Measurements from ENCODE around the gene RHOH. TPM values are rescaled to one million over a fixed set of nuclear protein-coding genes. Genes with fewer than 3 reads are reported as not detected.

RHOH gene
- polyA plus RNA-seq, 1 donor (not counting 4 experiments of a cell fraction or from before 2014, with no cell fraction given), result 0.04 TPM

- no peak overlapping the region for H3K27ac ChIP-seq (ENCODE audit: control insufficient read depth, insufficient read depth, low read length)
- peaks cover 5% of the 10 kb centered on the region for H3K4me1 ChIP-seq (ENCODE audit: control insufficient read depth, extremely low read depth, insufficient read depth, low read length)
- FAIRE-seq (no peak), DNase-seq (ENCODE audit: low read depth, low spot score) (no peak)
- no peaks in the 10 kb centered on the region for H3K9me1 ChIP-seq (ENCODE audit: control insufficient read depth, extremely low read depth, insufficient read depth, low read length)
- H3K4me2 ChIP-seq (ENCODE audit: control insufficient read depth, extremely low read depth, insufficient read depth, low read depth, low read length), result no peak overlapping the region
- no peaks in the 10 kb centered on the region for H3K9me3 ChIP-seq (ENCODE audit: control insufficient read depth, low read depth, low read length)
- no peaks in the 10 kb centered on the region for H3K79me2 ChIP-seq (ENCODE audit: control insufficient read depth, insufficient read depth, low read length)
- H2AFZ ChIP-seq (ENCODE audit: control insufficient read depth, low read length), result no peak overlapping the region
- TF ChIP-seq CTCF (optimal IDR thresholded peaks at IDR 0.05 in 1 of 3, IDR thresholded peaks at IDR 0.05 in 1 of 3, conservative IDR thresholded peaks at IDR 0.05 in 1 of 3; ENCODE audit: extremely low read depth in 1 of 3, insufficient read depth in 2 of 3, low read length in 3 of 3) (no peak), EZH2 (IDR thresholded peaks at IDR 0.05; ENCODE audit: low read length) (no peak)
- H4K20me1 ChIP-seq (ENCODE audit: control insufficient read depth, extremely low read depth, insufficient read depth, low read length), result no peaks in the 10 kb centered on the region
- H3K36me3 ChIP-seq (ENCODE audit: control insufficient read depth in 2 of 2, extremely low read depth in 1 of 2, insufficient read depth in 2 of 2, low read length in 2 of 2), result no peaks in the 10 kb centered on the region
- no peak overlapping the region for H3K9ac ChIP-seq (ENCODE audit: control insufficient read depth, extremely low read depth, insufficient read depth, low read length)
- H3K4me3 ChIP-seq (ENCODE audit: control insufficient read depth in 2 of 3, extremely low read depth in 1 of 3, insufficient read depth in 2 of 3, low read depth in 1 of 3, low read length in 3 of 3), result no peak overlapping the region
- dilution Hi-C loops (cut with MboI; ENCODE audit: extremely low pct_ligation_motif_present, low sequenced_read_pairs), result no loop called here
- H3K27me3 ChIP-seq (ENCODE audit: control insufficient read depth, extremely low read depth, insufficient read depth, low read length), result no peaks in the 10 kb centered on the region
Observed at GRCh38 chr4:40269133-40269532, 72.3 kb downstream of the RHOH start.

GRCh38 chr4:40270609-40271008 lies 73.8 kb downstream of the RHOH start:
- Histone ChIP-seq H2AFZ (ENCODE audit: control insufficient read depth, low read length) (no peak overlapping the region), H3K9me3 (ENCODE audit: control insufficient read depth, low read depth, low read length) (no peaks in the 10 kb centered on the region), H3K9ac (ENCODE audit: control insufficient read depth, extremely low read depth, insufficient read depth, low read length) (no peak overlapping the region), H3K36me3 (ENCODE audit: control insufficient read depth in 2 of 2, extremely low read depth in 1 of 2, insufficient read depth in 2 of 2, low read length in 2 of 2) (no peaks in the 10 kb centered on the region), H3K9me1 (ENCODE audit: control insufficient read depth, extremely low read depth, insufficient read depth, low read length) (no peaks in the 10 kb centered on the region), H3K27me3 (ENCODE audit: control insufficient read depth, extremely low read depth, insufficient read depth, low read length) (no peaks in the 10 kb centered on the region), H3K27ac (ENCODE audit: control insufficient read depth, insufficient read depth, low read length) (no peak overlapping the region), H4K20me1 (ENCODE audit: control insufficient read depth, extremely low read depth, insufficient read depth, low read length) (no peaks in the 10 kb centered on the region), H3K4me2 (ENCODE audit: control insufficient read depth, extremely low read depth, insufficient read depth, low read depth, low read length) (no peak overlapping the region), H3K4me3 (ENCODE audit: control insufficient read depth in 2 of 3, extremely low read depth in 1 of 3, insufficient read depth in 2 of 3, low read depth in 1 of 3, low read length in 3 of 3) (no peak overlapping the region), H3K4me1 (ENCODE audit: control insufficient read depth, extremely low read depth, insufficient read depth, low read length) (no peaks in the 10 kb centered on the region), H3K79me2 (ENCODE audit: control insufficient read depth, insufficient read depth, low read length) (no peaks in the 10 kb centered on the region)
- dilution Hi-C loops (cut with MboI; ENCODE audit: extremely low pct_ligation_motif_present, low sequenced_read_pairs), result no loop called here
- FAIRE-seq (no peak), DNase-seq (ENCODE audit: low read depth, low spot score) (no peak)
- TF ChIP-seq CTCF (optimal IDR thresholded peaks at IDR 0.05 in 1 of 3, IDR thresholded peaks at IDR 0.05 in 1 of 3, conservative IDR thresholded peaks at IDR 0.05 in 1 of 3; ENCODE audit: extremely low read depth in 1 of 3, insufficient read depth in 2 of 3, low read length in 3 of 3) (no peak), EZH2 (IDR thresholded peaks at IDR 0.05; ENCODE audit: low read length) (no peak)

Data from keratinocyte (primary cell).